Central memory CD8-positive, alpha-beta T cell (primary cell): Measurements from ENCODE around the gene MTFR2.
"Not testable (repeated sequence)": the region's sequence is repeated elsewhere in the genome, so short reads cannot be mapped to it uniquely, and the experiment has no call there.

Experiments used
- ATAC-seq: fragments of 150-1000 bp; cut with Tn5 transposase; replicated peaks from 2 replicates; pipeline ENCODE4 v1.10.0; 2022; ENCODE audit warnings: mild to moderate bottlenecking, moderate FRiP score, moderate number of reproducible peaks; ENCODE audit not compliant: poor library complexity, severe bottlenecking; ENCODE audit errors: extremely low read depth
- DNase-seq, 2 donors: peaks; one replicate each; pipeline ENCODE4 v3.0.0; 2021; ENCODE audit warnings: low spot score in 2 of 2
- H3K27ac Mint-ChIP-seq: one replicate; pipeline ENCODE4 v1.8.0; 2022; ENCODE audit warnings: low read depth, mild to moderate bottlenecking, moderate library complexity, mixed read lengths
- H3K27me3 Mint-ChIP-seq: one replicate; pipeline ENCODE4 v1.8.0; 2022; ENCODE audit warnings: mixed read lengths
- H3K36me3 Mint-ChIP-seq: one replicate; pipeline ENCODE4 v1.8.0; 2022; ENCODE audit warnings: mild to moderate bottlenecking, moderate library complexity, mixed read lengths; ENCODE audit not compliant: insufficient read depth
- H3K4me1 Mint-ChIP-seq: one replicate; pipeline ENCODE4 v1.8.0; 2022; ENCODE audit warnings: mixed read lengths
- H3K4me3 Mint-ChIP-seq: one replicate; pipeline ENCODE4 v1.8.0; 2022; ENCODE audit warnings: mild to moderate bottlenecking, moderate library complexity, mixed read lengths
- H3K9me3 Mint-ChIP-seq: one replicate; pipeline ENCODE4 v1.8.0; 2022; ENCODE audit warnings: mixed read lengths

MTFR2 gene

DNA sequence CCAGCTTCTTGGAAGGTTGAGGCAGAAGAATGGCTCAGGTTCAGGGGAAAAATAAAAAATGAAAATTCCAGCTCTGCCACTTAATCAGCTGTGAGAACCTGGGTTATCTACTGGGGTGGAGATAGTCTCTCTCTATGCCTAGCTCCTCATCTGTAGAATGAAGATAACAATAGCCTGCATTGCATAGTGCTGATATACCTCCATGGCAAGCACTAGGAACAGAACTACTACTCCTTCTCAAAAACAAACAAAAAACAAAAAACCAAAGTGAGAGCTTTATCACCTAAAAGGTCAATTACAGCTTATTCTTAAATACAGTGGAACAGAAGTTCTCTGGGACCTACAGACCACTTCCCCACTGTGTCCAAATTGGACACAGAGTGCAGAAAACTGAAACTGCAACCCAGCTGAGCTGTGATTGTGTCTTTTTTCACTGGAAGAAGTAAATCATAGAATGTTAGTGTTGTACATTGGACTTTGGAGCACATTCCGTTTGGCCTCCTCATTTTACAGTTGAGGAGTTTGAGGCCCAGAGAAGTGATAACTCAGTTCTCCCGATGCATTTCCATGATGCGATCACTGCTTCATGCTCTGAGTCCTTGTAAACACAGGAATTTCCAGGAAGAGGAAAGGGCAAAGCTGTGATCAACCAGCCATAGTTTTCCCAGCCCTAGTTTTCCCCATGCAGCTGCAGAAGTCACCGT is 23.3 kb downstream of the MTFR2 start:
- H3K27ac Mint-ChIP-seq, result no peak overlapping the region
- peak overlapping the region; percentile 21 for H3K4me3 Mint-ChIP-seq
- H3K9me3 Mint-ChIP-seq, result no peaks in the 10 kb centered on the region
- H3K27me3 Mint-ChIP-seq, result peaks cover 10% of the 10 kb centered on the region
- H3K36me3 Mint-ChIP-seq, result no peaks in the 10 kb centered on the region
- ATAC-seq, result peak; percentile 42
- no peak for DNase-seq
- H3K4me1 Mint-ChIP-seq, result peaks cover 13% of the 10 kb centered on the region

- peak; percentile 45 to 50 for DNase-seq
- peak; percentile 77 for ATAC-seq
- Mint-ChIP-seq H3K36me3 (no peaks in the 10 kb centered on the region), H3K4me1 (peaks cover 13% of the 10 kb centered on the region), H3K4me3 (peak overlapping the region; percentile 21), H3K27ac (no peak overlapping the region), H3K27me3 (peaks cover 10% of the 10 kb centered on the region), H3K9me3 (no peaks in the 10 kb centered on the region)
These were observed 24.0 kb downstream of the MTFR2 start for GRCh38 chr6:136226027-136226673.

DNA sequence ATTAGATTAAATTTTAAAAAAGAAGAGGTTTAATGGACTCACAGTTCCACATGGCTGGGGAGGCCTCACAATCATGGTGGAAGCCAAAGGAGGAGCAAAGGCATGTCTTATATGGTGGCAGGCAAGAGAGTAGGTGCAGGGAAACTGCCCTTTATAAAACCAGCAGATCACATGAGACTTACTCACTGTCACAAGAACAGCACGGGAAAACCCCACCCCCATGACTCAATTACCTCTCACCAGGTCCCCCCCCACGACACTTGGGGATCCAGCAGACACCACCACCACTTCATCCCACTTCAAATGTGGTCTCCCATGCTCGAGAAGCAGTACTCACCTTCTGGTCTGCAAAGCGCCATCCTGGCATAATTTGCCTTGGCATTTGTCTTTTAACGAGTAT is 24.6 kb downstream of the MTFR2 start:
- peaks cover 10% of the 10 kb centered on the region for H3K27me3 Mint-ChIP-seq
- no peaks in the 10 kb centered on the region for H3K36me3 Mint-ChIP-seq
- H3K9me3 Mint-ChIP-seq, result peaks cover 1% of the 10 kb centered on the region
- DNase-seq, result no peak
- ATAC-seq, result no peak
- H3K27ac Mint-ChIP-seq, result no peak overlapping the region
- H3K4me3 Mint-ChIP-seq, result no peak overlapping the region
- H3K4me1 Mint-ChIP-seq, result peaks cover 13% of the 10 kb centered on the region

DNA sequence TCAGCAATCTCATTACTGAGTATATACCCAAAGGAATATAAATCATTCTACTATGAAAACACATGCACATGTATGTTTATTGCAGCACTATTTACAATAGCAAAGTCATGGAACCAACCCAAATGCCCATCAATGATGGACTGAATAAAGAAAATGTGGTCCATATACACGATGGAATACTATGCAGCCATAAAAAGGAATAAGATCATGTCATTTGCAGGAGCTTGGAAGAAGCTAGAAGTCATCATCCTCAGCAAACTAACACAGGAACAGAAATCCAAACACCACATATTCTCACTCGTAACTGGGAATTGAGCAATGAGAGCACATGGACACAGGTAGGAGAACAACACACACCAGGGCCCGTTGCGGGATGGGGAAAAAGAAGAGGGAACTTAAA is 25.1 kb downstream of the MTFR2 start:
- H3K4me3 Mint-ChIP-seq, ATAC-seq, H3K36me3 Mint-ChIP-seq, H3K9me3 Mint-ChIP-seq, H3K27me3 Mint-ChIP-seq, H3K27ac Mint-ChIP-seq, DNase-seq: not testable (repeated sequence)
- peaks cover 13% of the 10 kb centered on the region for H3K4me1 Mint-ChIP-seq

DNA sequence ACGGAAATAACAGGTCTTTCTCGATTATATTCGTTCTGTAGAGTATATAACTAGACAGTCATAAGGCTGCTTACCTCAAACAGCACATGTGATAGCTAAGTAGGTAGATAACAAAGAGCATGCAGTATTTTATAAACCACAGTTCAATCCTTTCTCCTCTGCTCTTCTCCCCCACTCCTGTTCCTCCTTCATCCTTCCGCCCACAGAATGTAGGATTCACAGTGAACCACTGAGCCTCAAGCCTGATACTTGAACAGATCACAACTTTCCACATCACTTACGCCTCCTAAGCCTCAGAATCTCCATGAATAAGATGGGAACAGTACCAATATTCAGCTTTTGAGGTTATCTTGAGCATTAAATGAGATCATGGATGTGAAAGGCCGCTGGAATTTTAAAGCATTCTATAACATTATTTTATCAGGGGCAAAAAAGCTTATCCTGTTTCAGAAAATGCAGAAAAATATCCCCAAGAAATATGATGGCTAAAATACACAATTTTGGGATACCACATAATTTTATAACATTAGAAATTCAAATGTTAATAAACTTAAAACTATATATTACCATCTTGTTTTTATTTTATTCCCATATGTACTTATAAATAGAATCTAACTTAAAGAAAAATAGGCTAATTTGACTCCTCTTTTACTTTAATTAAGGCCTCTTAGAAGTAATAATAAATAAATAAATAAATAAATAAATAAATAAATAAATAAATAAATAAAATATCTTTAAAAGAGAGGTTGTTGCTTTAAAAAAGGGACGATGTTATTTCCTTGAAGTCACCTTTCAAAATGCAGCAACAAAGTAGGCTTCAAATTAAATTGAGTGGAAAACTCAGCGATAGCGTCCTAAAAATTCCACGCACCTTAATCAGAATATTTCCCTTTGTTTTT is 33.4 kb downstream of the MTFR2 start:
- no peak for ATAC-seq
- H3K4me1 Mint-ChIP-seq, result no peaks in the 10 kb centered on the region

DNA sequence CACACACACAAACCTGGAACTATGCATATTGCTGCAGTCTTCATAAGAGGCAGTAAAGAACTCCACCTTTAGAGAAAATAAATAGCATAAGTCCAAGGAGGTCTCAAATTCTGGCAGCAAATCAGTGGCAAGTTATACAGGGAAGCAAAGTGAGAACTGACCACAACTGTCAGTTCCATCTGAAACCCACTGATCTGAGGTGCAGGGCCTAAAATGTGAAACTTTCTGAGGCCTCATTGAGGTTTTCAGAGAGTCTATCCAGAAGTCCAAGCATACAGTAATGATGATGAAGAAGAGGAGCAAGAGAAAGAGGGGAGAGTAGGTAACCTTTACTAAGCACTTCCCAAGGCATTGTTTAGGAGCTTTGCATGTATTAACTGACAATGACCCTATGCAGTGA is 36.3 kb downstream of the MTFR2 start:
- Mint-ChIP-seq H3K9me3 (no peaks in the 10 kb centered on the region), H3K27ac (no peak overlapping the region)
- no peak for DNase-seq

More for the DNA sequence above, 33.4 kb downstream of the MTFR2 start:
- Mint-ChIP-seq H3K4me3 (no peak overlapping the region), H3K27ac (no peak overlapping the region), H3K27me3 (no peaks in the 10 kb centered on the region), H3K36me3 (no peaks in the 10 kb centered on the region), H3K9me3 (peaks cover 7% of the 10 kb centered on the region)
- DNase-seq, result no peak

DNA sequence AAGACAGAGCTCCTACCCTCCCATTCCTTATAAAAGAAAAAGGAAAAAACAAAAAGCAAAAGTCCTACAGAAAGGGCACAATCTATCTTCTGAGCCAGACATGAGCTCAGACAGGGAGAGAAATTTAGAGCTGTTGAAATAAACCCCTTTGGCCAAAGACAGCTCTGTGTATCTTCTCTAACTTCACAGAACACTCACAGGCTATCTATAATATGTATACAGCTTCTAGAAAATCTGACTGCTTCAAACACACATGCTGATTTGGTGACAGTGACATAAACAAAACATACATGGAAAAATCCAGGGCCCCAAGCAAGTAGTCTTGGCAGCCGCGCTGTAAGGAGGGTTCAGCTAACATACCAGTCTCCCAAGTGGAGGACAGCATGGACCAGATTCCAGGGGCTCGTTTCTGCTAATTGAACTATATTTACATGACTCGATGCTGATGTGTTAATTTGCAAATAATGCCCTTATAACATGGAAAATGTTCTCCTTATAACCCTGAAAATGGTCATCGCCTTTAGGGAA is 37.0 kb downstream of the MTFR2 start:
- DNase-seq, result no peak
- H3K27me3 Mint-ChIP-seq, result no peaks in the 10 kb centered on the region
- no peak overlapping the region for H3K4me3 Mint-ChIP-seq
- no peak for ATAC-seq
- no peaks in the 10 kb centered on the region for H3K4me1 Mint-ChIP-seq
- H3K9me3 Mint-ChIP-seq, result no peaks in the 10 kb centered on the region
- H3K27ac Mint-ChIP-seq, result no peak overlapping the region
- H3K36me3 Mint-ChIP-seq, result no peaks in the 10 kb centered on the region

More for the DNA sequence above, 36.3 kb downstream of the MTFR2 start:
- H3K36me3 Mint-ChIP-seq, result no peaks in the 10 kb centered on the region
- no peaks in the 10 kb centered on the region for H3K27me3 Mint-ChIP-seq
- no peak for ATAC-seq
- no peaks in the 10 kb centered on the region for H3K4me1 Mint-ChIP-seq
- no peak overlapping the region for H3K4me3 Mint-ChIP-seq

DNA sequence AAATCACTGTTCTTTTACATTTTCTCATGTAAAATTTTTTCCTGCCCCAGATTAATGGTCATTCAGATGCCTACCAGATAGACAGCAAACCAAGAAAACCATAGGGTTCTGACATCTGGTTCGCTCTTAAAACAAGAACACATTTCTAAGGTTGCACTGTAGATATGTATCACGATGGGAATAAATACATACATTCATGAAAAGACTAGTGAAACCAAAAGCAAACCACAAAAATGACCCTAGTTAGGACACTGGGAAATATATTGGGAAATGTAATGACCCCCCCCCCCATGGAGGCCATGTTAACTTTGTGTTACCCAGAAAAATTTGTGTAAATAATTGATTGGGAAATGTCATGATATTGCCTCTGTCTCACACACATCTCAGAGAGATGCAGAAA is 37.5 kb downstream of the MTFR2 start:
- H3K9me3 Mint-ChIP-seq, result no peaks in the 10 kb centered on the region
- DNase-seq (no peak), ATAC-seq (no peak)
- no peak overlapping the region for H3K4me3 Mint-ChIP-seq
- no peak overlapping the region for H3K27ac Mint-ChIP-seq
- H3K36me3 Mint-ChIP-seq, result no peaks in the 10 kb centered on the region
- H3K4me1 Mint-ChIP-seq, result no peaks in the 10 kb centered on the region
- H3K27me3 Mint-ChIP-seq, result no peaks in the 10 kb centered on the region

- no peak for DNase-seq
- H3K4me3 Mint-ChIP-seq, result no peak overlapping the region
- no peaks in the 10 kb centered on the region for H3K36me3 Mint-ChIP-seq
- H3K27ac Mint-ChIP-seq, result no peak overlapping the region
- no peaks in the 10 kb centered on the region for H3K9me3 Mint-ChIP-seq
- ATAC-seq, result no peak
- H3K27me3 Mint-ChIP-seq, result no peaks in the 10 kb centered on the region
- no peaks in the 10 kb centered on the region for H3K4me1 Mint-ChIP-seq
These were observed 39.5 kb downstream of the MTFR2 start for GRCh38 chr6:136210398-136211165.

- H3K9me3 Mint-ChIP-seq, result no peaks in the 10 kb centered on the region
- no peaks in the 10 kb centered on the region for H3K36me3 Mint-ChIP-seq
- no peaks in the 10 kb centered on the region for H3K27me3 Mint-ChIP-seq
- H3K4me1 Mint-ChIP-seq, result no peaks in the 10 kb centered on the region
- no peak overlapping the region for H3K27ac Mint-ChIP-seq
- DNase-seq, result no peak
- H3K4me3 Mint-ChIP-seq, result no peak overlapping the region
- ATAC-seq, result no peak
These were observed 40.6 kb downstream of the MTFR2 start for GRCh38 chr6:136209496-136209895.

- DNase-seq (no peak), ATAC-seq (no peak)
- no peaks in the 10 kb centered on the region for H3K27me3 Mint-ChIP-seq
These were observed 41.3 kb downstream of the MTFR2 start for GRCh38 chr6:136208783-136209182.

GRCh38 chr6:136201732-136202131 is 48.4 kb downstream of the MTFR2 start:
- H3K4me3 Mint-ChIP-seq, result no peak overlapping the region
- H3K36me3 Mint-ChIP-seq, result no peaks in the 10 kb centered on the region
- no peaks in the 10 kb centered on the region for H3K27me3 Mint-ChIP-seq
- H3K9me3 Mint-ChIP-seq, result no peaks in the 10 kb centered on the region
- no peaks in the 10 kb centered on the region for H3K4me1 Mint-ChIP-seq
- DNase-seq, result no peak
- H3K27ac Mint-ChIP-seq, result no peak overlapping the region
- no peak for ATAC-seq

More at GRCh38 chr6:136208783-136209182, 41.3 kb downstream of the MTFR2 start:
- Mint-ChIP-seq H3K4me1 (no peaks in the 10 kb centered on the region), H3K9me3 (no peaks in the 10 kb centered on the region), H3K4me3 (no peak overlapping the region), H3K36me3 (no peaks in the 10 kb centered on the region), H3K27ac (no peak overlapping the region)
